GM18517 (cell line): ENCODE measurements around the gene BMF.
A peak's percentile ranks its signal among the peaks of the same experiment; 100 is the strongest.
"Not testable (repeated sequence)": the region's sequence is repeated elsewhere in the genome, so short reads cannot be mapped to it uniquely, and the experiment has no call there.

Experiments
- ATAC-seq: cut with Tn5 transposase; IDR thresholded peaks from one replicate; pipeline ENCODE4 v1.9.1; 2021; ENCODE audit warnings: mild to moderate bottlenecking, moderate library complexity; ENCODE audit not compliant: unreplicated experiment

The BMF gene

DNA sequence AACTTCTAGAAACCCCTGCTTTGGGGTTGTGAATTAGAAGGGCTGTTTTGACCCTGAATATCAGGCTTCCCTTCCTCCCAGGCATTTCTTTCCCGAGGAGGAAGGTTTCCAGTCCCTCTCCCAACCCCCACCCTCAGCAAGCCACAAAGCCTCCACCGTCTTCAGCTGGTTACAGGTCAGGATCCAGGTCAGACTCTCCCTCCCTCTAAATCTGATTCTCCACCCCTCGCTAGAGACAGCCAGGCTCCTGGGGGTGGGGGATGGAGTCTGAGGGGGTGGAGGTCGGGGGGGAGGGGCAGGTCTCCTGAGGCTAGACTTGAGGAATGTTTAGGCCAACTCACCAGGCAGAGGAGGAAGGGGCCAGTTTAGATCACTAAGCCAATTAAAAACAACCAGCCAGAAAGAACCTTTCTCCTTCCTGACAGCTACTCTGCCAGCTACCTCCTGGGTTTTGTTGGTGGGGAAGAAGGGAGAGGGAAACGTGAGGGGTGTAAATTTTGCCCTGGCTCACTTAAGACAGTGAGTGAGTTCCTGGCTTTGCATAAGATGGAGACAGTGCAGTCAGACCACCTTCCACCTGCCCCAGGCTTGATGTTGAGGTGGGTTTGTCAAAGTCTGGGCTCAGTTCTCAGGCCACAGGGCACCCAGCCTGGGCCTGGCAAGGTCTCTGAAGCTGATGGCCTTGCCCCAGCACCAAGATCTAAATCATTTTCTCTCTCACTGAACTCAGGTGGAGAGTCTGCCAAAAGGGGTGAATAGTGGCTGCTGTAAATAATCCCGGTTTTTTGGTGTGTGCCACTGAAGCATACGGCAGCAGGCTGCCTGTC, 19.5 kb downstream of the BMF start:
- no peak for ATAC-seq

DNA sequence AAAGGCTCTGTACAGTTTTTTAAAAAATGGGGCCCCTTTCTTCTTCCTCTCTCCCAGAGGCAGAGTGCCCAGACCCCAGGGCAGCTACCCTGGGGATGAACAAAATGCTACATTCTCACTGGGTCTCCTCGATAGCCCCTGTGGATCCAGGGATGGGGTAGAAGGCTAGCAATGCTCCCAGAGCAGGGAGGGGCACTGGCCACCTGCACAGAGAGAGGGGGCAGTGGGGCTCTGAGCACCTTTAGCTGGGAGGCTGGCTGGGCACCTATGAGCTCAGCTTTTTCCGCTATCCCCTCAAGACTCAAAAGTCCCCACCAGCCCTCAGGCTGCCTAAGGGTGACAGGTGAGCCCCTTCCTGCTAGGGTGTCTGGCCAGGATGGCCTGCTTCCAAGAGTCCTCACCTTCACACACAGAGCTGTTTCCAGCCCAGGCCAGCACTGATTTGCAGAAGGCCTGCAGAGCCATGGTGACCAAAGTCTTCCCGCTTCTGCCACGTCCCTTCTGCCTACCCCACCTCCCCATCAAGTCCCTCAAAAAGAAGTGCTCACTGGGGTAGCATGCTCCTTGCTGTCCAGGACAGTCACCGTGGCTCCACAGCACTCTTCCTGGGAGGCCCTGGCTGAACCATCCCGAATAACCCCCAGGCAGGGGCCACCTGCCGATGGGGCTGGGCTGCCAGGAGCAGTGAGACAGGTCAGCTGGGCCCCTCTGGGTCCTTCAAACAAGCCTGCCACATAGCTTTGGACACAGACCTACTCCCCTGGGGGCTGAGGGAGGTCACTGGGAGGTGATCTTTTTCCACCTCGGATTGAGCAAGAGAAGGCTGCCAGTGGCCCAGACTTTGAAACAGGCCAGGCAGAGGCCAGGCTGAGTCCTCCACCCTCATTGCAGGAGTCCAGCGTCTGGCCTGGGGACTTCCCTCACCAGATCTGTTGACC, 20.4 kb downstream of the BMF start:
- ATAC-seq = no peak

DNA sequence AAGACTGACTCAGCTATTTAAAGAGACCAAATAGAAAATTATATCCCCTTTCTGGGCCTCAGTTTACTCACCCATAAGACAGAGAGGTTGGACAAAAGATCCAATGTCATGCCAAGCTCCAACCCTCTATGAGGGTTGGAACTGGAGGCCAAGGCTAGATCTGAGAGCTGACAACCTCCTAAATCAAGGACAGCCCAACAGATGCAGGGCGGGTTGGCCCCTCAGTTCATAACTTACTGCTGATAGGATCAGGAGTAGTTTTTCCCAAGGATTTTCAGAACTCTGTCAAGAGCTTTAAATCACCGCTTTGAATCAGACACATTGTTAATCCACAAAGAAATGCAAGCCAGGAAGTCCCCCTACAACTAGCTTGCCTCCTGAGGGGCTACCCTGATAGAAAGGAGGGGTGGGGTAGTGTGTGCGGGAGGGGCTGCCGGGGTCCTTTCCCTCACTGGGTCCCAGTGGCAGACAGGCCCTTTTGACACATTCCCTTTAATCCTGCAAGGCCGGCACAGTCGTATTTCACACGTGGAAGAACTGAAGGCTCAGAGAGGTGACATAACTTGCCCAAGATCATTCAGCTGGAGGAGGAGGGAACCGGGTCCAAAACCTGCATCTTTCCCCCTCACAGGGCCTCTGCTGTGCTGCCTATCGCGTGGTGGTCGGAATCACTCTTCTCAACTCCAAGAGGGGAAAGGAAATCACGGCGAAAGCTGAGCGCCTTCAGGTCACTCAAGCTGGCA, 21.4 kb downstream of the BMF start:
- no peak for ATAC-seq

DNA sequence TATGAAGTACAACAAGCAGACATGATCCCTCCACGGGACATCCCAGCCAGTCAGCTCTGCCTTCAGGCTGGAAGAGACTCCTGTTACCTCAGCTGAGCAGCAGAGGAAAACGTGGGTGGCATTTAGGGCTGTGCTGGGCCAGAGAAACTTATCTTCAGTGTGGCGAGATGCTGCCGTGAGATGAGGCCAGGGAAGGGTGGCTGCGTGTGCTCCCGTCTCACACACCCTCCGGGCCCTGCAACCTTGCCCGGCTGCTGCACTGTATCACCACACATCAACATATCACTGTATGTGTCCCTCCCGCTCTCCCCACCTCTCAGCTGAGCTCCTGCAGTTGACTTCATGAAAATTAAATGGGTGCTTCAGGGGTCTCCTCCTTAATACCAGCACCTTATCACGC, 23.4 kb downstream of the BMF start:
- ATAC-seq = no peak

DNA sequence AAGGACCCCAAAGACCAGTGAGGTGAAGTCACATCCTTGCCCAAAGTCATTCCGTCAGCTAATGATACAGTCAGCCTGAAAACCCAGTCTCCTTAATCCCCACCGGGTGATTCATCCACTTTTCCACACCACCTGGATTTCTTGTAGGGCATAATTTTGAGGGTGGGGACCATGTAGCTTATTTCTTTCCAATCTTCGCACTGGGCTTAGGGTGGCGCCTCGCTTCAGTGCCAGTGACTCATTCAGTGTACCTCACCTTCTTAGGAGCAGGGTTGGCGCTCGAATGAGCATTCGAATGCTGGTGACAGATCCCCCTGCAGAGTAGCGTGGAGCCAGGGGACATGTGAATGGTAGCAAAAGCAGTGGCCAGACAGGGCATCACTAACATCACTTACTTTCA, 24.0 kb downstream of the BMF start:
- no peak for ATAC-seq

DNA sequence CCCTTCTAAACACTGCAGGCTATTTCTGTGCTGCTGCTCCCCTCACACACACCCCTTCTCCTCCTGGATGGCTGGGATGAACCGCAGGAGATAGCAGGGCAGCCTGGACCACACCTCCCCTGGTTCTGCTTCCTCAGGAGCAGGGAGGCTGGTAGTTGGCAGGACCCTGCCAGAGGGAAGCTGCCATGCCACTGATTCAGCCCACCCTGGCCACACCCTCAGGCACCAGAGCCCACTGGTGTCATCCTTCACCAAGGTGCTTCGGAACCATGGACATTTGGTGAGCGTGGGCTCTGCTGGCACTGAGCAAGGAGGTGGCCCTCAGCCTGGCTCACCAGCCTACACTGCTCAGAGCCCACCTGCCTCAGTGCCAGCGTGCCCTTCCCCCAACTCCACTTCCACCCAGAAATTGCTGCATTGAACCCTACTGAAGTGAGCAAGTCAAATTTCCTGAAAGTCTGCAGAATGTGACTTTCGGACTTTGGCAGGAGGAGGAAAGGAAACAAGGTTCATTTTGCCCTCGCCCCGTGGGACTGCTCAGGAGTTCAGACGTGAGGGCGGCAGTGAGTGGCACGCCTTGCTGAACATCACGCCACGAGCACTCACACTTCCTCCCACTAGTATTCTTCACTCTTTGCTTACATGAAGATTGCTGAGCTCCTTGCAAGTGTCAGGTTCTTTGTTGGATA, 26.3 kb downstream of the BMF start:
- ATAC-seq = no peak

DNA sequence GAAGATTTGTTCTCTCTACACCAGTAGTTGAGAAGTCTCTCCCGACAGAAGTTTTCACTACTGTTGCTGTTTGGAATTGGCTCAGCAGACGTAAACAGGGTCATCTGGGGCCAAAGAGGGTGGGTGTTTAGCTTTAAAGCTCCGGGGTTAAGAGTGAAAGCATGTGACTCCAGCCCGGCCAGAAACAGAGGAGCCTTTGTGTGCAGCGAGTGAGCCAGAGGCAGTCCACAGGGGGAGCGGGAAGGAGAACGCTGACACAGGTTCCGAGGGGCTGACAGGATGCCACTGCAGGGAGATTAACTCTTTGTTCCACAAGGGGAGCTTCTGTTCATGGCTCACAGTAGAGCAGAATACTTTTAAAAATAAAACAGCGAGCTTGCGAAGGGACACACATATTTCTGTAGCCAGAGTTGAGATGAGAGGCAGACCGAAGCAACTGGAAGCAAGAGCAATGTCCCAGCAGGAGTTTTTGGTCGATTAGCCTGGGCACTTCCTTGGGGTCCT, 26.9 kb downstream of the BMF start:
- ATAC-seq = no peak

DNA sequence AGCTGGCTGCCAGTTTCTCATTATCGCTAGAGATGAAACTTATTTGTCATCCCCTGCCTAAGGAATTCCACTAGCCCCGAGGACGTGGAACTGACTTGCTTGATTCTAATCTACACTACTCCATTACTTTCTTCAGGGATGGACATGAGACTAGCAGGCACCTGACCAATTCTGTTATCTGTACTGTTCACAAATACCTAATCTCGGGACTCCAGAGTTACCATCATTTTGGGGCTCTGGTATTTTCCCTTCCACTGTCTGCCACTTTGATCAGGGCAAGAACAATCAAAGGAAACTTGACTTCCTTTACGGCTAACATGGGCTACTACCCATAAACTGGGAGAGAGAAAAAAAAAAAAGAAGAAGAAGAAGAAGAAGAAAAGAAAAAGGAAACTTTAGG, 27.8 kb downstream of the BMF start:
- ATAC-seq = no peak

DNA sequence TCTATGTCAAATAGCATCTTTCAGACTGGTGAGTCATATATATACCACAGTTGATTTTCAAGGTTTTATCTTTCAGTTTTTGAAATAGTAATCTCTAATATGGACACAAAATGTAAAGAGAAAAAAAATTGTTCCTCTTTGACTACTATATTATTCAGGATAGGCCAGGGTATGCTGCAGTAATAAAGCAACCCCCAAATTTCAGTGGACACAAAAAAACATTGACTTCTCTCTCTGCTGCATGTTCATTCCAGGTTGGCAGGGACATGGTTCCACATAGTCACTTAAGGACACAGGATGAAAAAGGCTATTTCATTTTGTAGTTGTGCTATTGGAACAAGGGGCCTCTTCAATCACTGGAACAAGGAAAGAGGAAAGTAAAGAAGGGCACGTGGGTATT, 28.6 kb downstream of the BMF start:
- no peak for ATAC-seq

DNA sequence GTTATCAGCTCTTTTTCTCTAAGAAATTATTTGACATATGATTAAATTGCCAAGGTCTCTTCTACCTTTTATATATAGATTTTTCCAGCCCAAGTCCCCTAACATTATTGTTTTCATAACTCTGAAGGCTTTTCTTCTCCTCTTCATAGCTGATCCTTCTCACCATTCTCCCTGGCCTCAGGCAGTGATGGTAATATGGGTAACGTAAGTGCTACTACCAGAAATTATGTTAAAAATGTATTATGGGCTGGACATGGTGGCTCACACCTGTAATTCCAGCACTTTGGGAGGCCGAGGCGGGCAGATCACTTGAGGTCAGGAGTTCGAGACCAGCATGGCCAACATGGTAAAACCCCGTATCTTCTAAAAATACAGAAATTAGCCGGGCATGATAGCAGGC, 29.2 kb downstream of the BMF start:
- ATAC-seq = no peak

DNA sequence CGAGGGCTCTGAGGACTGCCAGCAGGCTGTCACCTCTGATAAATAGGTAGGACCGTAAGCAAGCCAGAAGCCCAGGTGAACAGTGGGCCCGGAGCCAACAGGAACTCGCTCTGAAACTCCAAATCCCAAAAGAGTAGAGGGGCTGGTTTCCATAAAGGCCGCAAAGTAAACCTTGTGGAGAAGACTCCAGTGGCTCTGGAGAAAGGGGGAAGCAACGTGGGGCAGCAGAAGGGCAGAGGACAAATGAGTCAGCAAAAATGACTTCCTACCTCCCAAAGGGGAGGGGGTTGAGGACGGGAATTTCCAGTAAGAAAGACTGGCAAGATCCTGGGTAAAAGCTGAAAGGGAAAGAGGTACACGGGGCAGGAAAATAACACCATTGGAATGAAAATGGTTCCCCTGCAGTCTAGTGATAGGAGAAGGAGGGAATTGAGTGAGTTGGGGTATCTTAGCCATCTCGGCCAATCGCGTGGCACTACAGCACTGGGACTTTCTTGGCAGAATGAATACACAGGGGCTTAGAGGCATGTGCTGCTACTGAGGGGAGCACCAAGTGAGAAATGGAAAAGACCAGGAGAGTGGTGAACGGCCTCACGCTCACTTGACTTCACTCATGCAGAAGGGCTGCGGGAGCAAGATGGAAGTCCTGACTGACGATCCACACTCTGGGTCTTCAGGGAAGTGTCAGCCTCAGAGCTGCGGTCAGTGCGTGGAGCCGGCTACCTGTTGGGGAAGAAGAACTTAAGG, 33.2 kb downstream of the BMF start:
- no peak for ATAC-seq

DNA sequence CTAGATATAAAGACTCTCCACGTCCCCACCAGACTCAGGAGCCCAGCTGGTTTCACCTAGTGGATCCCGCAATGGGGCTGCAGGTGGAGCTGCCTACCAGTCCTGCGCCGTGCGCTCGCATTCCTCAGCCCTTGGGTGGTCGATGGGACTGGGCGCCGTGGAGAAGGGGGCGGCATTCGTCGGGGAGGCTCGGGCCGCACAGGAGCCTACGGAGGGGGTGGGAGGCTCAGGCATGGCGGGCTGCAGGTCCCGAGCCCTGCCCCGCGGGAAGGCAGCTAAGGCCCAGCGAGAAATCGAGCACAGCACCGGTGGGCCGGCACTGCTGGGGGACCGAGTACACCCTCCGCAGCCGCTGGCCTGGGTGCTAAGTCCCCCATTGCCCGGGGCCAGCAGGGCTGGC, 34.0 kb downstream of the BMF start:
- ATAC-seq = not testable (repeated sequence)

DNA sequence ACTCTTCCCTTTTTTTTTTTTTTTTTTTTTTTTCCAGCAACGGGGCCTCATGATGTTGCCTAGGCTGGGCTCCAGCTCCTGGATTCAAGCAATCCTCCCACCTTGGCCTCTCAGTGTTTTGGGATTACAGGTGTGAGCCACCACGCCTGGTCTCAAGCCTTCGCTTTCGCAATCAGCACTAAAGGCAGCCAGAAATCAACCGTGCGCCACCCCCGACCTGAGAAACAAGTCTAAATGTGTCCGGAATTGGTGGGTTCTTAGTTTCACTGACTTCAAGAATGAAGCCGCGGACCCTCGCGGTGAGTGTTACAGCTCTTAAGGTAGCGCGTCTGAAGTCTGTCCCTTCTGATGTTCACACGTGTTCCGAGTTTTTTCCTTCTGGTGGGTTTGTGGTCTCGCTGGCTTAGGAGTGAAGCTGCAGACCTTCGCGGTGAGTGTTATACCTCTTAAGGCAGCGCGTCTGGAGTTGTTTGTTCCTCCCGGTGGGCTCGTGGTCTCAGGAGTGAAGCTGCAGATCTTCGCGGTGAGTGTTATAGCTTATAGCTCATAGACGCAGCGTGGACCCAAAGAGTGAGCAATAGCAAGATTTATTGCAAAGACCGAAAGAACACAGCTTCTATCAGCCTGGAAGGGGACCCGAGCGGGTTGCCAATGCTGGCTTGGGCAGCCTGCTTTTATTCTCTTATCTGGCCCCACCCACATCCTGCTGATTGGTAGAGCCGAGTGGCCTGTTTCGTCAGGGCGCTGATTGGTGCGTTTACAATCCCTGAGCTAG, 34.8 kb downstream of the BMF start:
- ATAC-seq = not testable (repeated sequence)

DNA sequence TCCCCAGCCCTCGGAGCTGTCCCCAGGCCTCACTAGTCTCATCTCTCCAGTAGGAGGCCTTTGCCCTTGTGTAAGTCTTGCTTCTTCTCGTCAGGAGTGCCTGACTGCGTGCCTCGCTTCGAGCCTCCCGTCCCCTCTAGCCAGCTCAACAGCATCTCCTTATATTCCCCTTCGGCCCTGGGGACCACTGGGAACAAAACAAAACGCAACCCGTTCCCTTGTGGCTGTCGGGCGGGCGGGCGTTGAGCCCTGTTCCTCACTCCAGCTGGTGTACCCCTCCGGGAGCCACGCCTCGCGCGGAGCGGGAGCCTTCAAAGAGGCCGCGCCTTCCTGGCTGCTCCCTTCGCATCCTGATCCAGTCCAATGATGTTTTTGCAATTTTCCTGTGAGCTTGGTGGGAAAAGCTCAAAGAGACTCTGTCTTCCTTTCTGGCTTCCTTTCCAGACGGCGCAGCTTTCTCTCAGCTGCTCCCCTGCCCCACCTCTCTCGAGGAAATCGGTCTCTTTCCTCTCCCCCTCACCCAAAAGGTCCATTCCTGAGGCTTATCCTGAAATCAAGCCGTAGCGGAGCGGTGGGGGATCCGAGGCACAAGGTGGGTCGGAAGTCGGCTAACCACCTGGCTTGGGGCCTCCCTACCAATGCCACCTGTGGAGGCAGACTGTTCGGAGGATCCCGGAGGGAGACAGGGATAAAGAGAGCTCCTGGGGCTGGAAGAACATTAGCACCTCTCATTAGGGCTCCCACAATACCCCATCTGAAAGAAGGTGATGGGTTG, 36.3 kb downstream of the BMF start:
- no peak for ATAC-seq

DNA sequence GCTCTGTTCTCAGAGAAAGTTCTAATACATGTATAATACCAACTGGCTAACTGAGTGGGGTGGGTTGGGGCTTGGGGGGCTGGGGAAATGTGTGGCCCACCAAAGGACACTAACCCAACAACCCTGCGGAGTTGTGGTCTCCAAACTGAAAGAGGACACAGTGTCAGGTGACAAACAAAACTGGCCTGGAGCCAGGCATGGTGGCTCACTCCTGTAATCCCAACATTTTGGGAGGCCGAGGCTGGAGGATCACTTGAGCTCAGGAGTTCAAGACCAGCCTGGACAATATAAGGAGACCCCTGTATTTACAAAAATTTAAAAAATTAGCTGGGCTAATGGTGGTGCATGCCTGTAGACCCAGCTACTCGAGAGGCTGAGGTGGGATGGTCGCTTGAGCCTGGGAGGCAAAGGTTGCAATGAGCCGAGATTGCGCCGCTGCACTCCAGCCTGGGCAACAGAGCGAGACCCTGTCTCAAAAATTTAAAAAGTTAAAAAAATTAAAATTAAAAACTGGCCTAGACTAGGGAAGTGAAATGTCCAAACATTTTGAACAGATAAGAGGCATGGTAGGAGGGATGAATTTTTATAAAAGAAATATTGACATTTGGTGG, 38.0 kb downstream of the BMF start:
- no peak for ATAC-seq

DNA sequence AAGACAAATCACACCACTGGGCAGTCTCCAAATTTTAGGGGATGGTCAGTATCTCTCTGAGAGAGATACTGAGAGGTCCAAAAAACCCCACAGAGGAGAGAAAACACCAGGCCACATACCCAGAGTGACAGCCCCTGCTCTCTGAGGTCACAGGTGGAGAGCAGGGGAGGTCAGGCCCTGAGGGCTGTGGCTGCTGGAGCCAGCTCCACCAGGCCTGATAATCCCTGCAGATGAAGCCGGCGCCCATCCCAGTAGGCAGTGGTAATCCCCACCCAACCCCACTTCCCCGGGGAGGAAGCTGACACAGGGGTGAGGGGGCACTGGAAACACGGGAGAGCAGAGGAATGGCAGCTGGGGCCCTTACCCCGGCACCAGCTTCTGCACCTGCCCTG, 38.5 kb downstream of the BMF start:
- ATAC-seq = no peak

DNA sequence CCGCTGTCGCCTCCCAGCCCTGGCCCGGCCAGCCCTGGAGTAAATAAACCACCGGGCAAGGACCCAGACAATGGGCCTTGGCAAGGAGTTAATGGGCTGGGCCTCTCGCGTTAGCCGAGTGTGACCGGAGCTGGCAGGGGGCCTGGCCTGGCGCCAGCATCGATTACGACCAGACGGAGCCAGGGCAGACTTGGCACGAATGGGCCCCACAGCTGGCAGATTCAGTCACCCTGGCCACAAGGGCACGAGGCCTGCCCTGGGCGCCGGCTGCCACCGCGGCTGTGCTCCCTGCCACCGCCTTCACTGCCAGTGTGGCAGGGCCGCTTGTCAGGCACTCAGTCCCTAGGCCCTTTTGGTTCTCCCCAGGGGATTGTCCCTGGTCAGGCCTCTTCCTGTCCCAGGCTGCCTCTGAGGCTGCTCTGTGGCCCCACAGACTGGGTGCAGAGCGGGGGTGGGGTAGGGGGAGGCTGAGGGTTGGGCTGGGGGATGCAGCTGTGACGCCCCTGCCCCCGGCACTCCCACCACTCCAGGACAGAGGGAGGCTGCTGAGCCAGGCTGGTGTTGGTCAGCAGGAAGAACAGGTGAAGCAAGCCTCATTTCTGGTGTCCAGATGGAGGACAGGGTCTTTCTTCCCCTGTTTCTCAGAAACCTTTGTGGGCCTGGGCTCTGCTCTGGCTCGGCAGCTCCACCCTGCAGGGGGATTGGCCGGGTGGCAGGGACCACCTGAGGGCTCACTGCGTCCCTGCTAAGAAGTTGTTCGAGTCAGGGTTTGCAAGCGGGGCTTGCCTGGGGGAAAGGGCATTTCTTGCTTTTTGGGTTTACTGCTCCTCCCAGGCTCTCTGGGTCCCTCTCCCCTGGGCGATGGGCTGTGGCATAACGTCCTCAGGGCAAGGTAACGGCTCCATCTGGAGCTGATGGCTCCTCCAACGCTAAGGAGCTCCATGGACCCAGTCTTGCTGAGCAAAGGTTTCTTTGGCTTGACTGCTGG, 39.2 kb downstream of the BMF start:
- ATAC-seq = peak; percentile 48
